Chondrocyte (in vitro differentiated cells): Measurements from ENCODE around the gene ALDH3B1. TPM values are rescaled to one million over a fixed set of nuclear protein-coding genes. Genes with fewer than 3 reads are reported as not detected.

Source experiments
- DNase-seq: peaks from one replicate; pipeline ENCODE4 v3.0.0; 2021; ENCODE audit warnings: mixed read lengths, low spot score
- H3K27ac Mint-ChIP-seq: one replicate; pipeline ENCODE4 v1.8.0; 2021; ENCODE audit warnings: mild to moderate bottlenecking, moderate library complexity, mixed read lengths; ENCODE audit not compliant: unreplicated experiment
- H3K27me3 Mint-ChIP-seq: 2 replicates; pipeline ENCODE4 v1.8.0; 2021; ENCODE audit warnings: low read depth, mixed read lengths
- H3K36me3 Mint-ChIP-seq: 2 replicates; pipeline ENCODE4 v1.8.0; 2021; ENCODE audit warnings: low read depth, mixed read lengths
- H3K4me1 Mint-ChIP-seq: 2 replicates; pipeline ENCODE4 v1.8.0; 2021; ENCODE audit warnings: low read depth, mild to moderate bottlenecking, mixed read lengths
- H3K4me3 Mint-ChIP-seq: one replicate; pipeline ENCODE4 v1.8.0; 2021; ENCODE audit warnings: mild to moderate bottlenecking, moderate library complexity, mixed read lengths; ENCODE audit not compliant: unreplicated experiment
- H3K9me3 Mint-ChIP-seq: 2 replicates; pipeline ENCODE4 v1.8.0; 2021; ENCODE audit warnings: low read depth, mixed read lengths
- microRNA-seq: library from miRNA; unstranded; fragments of <30 nt; microRNA quantifications from one replicate; pipeline ENCODE4 v1.2.0, GENCODE V29; 2020; ENCODE audit warnings: borderline number of aligned reads
- total RNA-seq: library from RNA; stranded (reverse); gene quantifications from 3 replicates; pipeline ENCODE4 v1.2.1, GENCODE V29; 2021
- TF ChIP-seq, protein P1 (sequence below): fragments of 200-600 bp; sonication (generic); IDR thresholded peaks from 2 replicates; pipeline ENCODE4 v1.5.0; 2021; ENCODE audit warnings: antibody characterized with exemption, mild to moderate bottlenecking, moderate library complexity

The ALDH3B1 gene
- total RNA-seq, 1 donor from 2014 or later = 13.1 TPM

DNA sequence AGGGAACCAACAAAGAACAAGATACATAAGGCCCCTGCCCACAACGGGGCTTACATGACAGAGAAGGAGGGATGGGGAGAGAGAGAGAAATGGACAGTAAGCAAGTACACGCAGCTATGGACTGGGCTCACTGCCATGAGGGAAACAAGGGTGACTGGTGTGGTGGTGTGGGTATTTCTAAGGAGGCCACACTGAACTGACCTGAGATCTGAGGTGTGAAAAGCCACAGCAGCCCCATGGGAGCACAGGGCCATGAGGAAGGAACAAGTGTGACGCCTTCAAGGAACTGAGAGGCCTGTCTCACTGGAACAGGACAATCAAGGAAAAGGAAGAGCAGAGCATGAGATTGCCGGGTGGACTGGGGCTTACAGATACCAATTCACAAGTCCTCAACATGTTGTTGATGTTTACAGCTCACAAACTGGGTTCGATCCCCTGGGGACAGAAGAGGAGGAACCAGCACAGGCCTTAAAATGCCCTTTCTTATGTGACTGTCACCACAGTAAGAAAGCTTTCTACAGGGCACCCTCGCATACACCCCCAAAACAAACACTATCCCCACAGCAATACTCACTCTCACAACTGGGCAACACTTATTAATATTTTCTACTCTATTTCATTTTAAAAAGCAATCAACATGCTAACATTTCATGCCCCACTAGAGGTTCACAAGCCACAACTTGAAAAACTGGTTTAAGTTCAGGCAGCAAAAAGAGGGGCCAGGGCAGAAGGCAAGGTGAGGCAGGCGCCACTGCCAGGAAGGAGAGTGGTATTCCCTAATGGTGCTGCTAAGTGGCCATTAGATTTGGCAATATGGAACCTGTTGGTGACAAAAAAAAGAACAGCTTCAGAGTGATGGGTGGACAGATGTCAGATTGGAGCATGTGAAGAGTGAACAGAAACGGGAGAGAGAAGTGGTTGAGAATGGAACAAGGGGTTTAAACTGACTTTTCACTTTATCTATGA lies 67.8 kb downstream of the ALDH3B1 start:
- no peak overlapping the region for H3K4me3 Mint-ChIP-seq
- H3K27ac Mint-ChIP-seq = no peak overlapping the region
- peaks cover 12% of the 10 kb centered on the region for H3K36me3 Mint-ChIP-seq

More for the DNA sequence above, 67.8 kb downstream of the ALDH3B1 start:
- TF ChIP-seq, protein P1, sequence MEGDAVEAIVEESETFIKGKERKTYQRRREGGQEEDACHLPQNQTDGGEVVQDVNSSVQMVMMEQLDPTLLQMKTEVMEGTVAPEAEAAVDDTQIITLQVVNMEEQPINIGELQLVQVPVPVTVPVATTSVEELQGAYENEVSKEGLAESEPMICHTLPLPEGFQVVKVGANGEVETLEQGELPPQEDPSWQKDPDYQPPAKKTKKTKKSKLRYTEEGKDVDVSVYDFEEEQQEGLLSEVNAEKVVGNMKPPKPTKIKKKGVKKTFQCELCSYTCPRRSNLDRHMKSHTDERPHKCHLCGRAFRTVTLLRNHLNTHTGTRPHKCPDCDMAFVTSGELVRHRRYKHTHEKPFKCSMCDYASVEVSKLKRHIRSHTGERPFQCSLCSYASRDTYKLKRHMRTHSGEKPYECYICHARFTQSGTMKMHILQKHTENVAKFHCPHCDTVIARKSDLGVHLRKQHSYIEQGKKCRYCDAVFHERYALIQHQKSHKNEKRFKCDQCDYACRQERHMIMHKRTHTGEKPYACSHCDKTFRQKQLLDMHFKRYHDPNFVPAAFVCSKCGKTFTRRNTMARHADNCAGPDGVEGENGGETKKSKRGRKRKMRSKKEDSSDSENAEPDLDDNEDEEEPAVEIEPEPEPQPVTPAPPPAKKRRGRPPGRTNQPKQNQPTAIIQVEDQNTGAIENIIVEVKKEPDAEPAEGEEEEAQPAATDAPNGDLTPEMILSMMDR = no peak
- no peaks in the 10 kb centered on the region for H3K27me3 Mint-ChIP-seq
- H3K4me1 Mint-ChIP-seq = no peaks in the 10 kb centered on the region
- H3K9me3 Mint-ChIP-seq = no peaks in the 10 kb centered on the region
- DNase-seq = no peak

Small RNA genes lying within 50 kb of the gene (microRNA-seq; reads per million reads assigned to microRNA genes)
- gene MIR4691 (not detected), gene MIR6753 (not detected), gene MIR7113 (3.3 reads per million)

Other genes starting within 250 kb of the ALDH3B1 start
- gene UNC93B1, start 6.2 kb upstream of the ALDH3B1 start, total RNA-seq = 14.4 to 16.6 TPM (median 15.9 TPM) in 3 replicates
- gene NDUFS8, start 20.4 kb downstream of the ALDH3B1 start, total RNA-seq = 140 to 172 TPM (median 143 TPM) in 3 replicates
- 52.3 to 73.2 TPM (median 66.5 TPM) in 3 replicates for gene TCIRG1, start 28.7 kb downstream of the ALDH3B1 start, total RNA-seq
- gene CHKA, start 111.1 kb downstream of the ALDH3B1 start, total RNA-seq = 17.7 to 21.8 TPM (median 21.0 TPM) in 3 replicates
- 40.8 to 44.4 TPM (median 41.2 TPM) in 3 replicates for gene KMT5B, start 203.0 kb downstream of the ALDH3B1 start, total RNA-seq